K562 (cell line): Measurements from ENCODE around the gene TTC24. TPM values are rescaled to one million over a fixed set of nuclear protein-coding genes. Genes with fewer than 3 reads are reported as not detected.

Source experiments
- CC2D1A ChIP-seq: fragments of 450-650 bp; IDR thresholded peaks from 2 replicates; pipeline ENCODE4 v1.6.1; 2017; ENCODE audit warnings: mild to moderate bottlenecking
- CHCHD3 ChIP-seq: fragments of 250-450 bp; sonication (Bioruptor Pico); IDR thresholded peaks from 2 replicates; pipeline ENCODE4 v2.1.2; 2022; ENCODE audit warnings: mild to moderate bottlenecking
- ELF4 ChIP-seq: fragments of 450-650 bp; formaldehyde crosslinking; IDR thresholded peaks from 2 replicates; pipeline ENCODE4 v1.4.0; 2022; ENCODE audit warnings: missing genetic modification characterization
- ETV5 ChIP-seq: sonication (generic); formaldehyde crosslinking; IDR thresholded peaks from 2 replicates; pipeline ENCODE4 v1.4.0; 2020; ENCODE audit warnings: low read depth, mild to moderate bottlenecking, missing genetic modification reagents
- GABPA ChIP-seq: fragments of 200-800 bp; sonication (Bioruptor generic); conservative IDR thresholded peaks from 2 replicates; pipeline ENCODE4 v1.6.1; 2016; ENCODE audit warnings: low read depth, missing genetic modification characterization, missing compliant biosample characterization
- GTF2F1 ChIP-seq: IDR thresholded peaks from 2 replicates; pipeline ENCODE4 v1.6.1; 2011; ENCODE audit warnings: low read depth, low read length, improper control_type of control experiment
- HDAC1 ChIP-seq, 2 experiments: fragments of 450-650 bp; IDR thresholded peaks; 2 replicates each; pipeline ENCODE4 v1.6.1; 2016 to 2017; ENCODE audit warnings: inconsistent platforms in 1 of 2, mild to moderate bottlenecking in 1 of 2, moderate library complexity in 1 of 2
- HMG20B ChIP-seq: fragments of 250-450 bp; sonication (Bioruptor Pico); IDR thresholded peaks from 2 replicates; pipeline ENCODE4 v1.5.0; 2021; ENCODE audit warnings: mild to moderate bottlenecking
- HOXB6 ChIP-seq: fragments of 250-450 bp; sonication (Bioruptor Pico); IDR thresholded peaks from 2 replicates; pipeline ENCODE4 v1.5.1; 2022; ENCODE audit warnings: mild to moderate bottlenecking, borderline replicate concordance
- POLR2B ChIP-seq: fragments of 450-650 bp; IDR thresholded peaks from 2 replicates; pipeline ENCODE4 v1.6.1; 2018; ENCODE audit warnings: low read depth; ENCODE audit not compliant: partially characterized antibody
- POLR2H ChIP-seq: IDR thresholded peaks from 2 replicates; pipeline ENCODE4 v1.6.1; 2016; ENCODE audit warnings: missing genetic modification characterization, low read depth, mild to moderate bottlenecking, control low read depth, missing compliant biosample characterization, moderate library complexity
- SMARCC2 ChIP-seq: fragments of 450-650 bp; IDR thresholded peaks from 2 replicates; pipeline ENCODE4 v1.6.1; 2017; ENCODE audit warnings: antibody characterized with exemption, moderate library complexity, mild to moderate bottlenecking, low read depth
- ZKSCAN8 ChIP-seq: fragments of 200-800 bp; sonication (Bioruptor generic); IDR thresholded peaks from 2 replicates; pipeline ENCODE4 v1.6.1; 2016; ENCODE audit warnings: missing genetic modification characterization, missing compliant biosample characterization
- polyA plus RNA-seq, 8 experiments: library from polyadenylated mRNA; depleted of rRNA in 4 of 8; stranded (reverse) in 5 of 8; unstranded in 3 of 8; fragments of >200 nt; fragmentation: Nextera tagmentation in 2 of 8; fragmentation: Illumina TruSeq in 1 of 8; extraction: Ambion mirVana in 2 of 8; extraction: Trizol in 1 of 8; gene quantifications; 2 replicates each; pipeline versions ENCODE4 v1.2.1 to v1.2.3, GENCODE V29; 2011 to 2014; ENCODE audit warnings: inconsistent platforms in 1 of 8, missing spikeins in 1 of 8
- total RNA-seq, 7 experiments: library from RNA; depleted of rRNA in 6 of 7; stranded (reverse); fragments of >200 nt in 6 of 7; fragmentation: Illumina TruSeq in 2 of 7; extraction: Trizol in 2 of 7; gene quantifications; 2 replicates each; pipeline versions ENCODE4 v1.2.1 to v1.2.3, GENCODE V29; 2011 to 2021; ENCODE audit warnings: low replicate concordance in 1 of 7
- TF ChIP-seq, protein P1 (sequence below): sonication (generic); IDR thresholded peaks from 2 replicates; pipeline ENCODE4 v1.6.1; 2016
- TF ChIP-seq, protein P2 (sequence below): fragments of 250-450 bp; sonication (Bioruptor Pico); IDR thresholded peaks from 2 replicates; pipeline ENCODE4 v1.5.0; 2020; ENCODE audit warnings: mild to moderate bottlenecking, borderline replicate concordance
- TF ChIP-seq, protein P3 (sequence below): fragments of 250-450 bp; sonication (Bioruptor Pico); IDR thresholded peaks from 2 replicates; pipeline ENCODE4 v1.5.0; 2022; ENCODE audit warnings: mild to moderate bottlenecking
- TF ChIP-seq, protein P4 (sequence below): IDR thresholded peaks from 2 replicates; pipeline ENCODE4 v1.6.1; 2014; ENCODE audit warnings: antibody characterized with exemption
- TF ChIP-seq, protein P5 (sequence below): sonication (generic); formaldehyde crosslinking; IDR thresholded peaks from 2 replicates; pipeline ENCODE4 v1.8.0; 2022; ENCODE audit warnings: missing genetic modification reagents, mild to moderate bottlenecking, borderline replicate concordance
- TF ChIP-seq, protein P6 (sequence below): fragments of 450-650 bp; IDR thresholded peaks from 2 replicates; pipeline ENCODE4 v1.6.1; 2016; ENCODE audit warnings: low read depth, mild to moderate bottlenecking, moderate library complexity

The TTC24 gene
- total and polyA plus RNA-seq, 9 of the 15 experiments (the other 6 are each of a cell fraction or from before 2014, with no cell fraction given), result not detected

DNA sequence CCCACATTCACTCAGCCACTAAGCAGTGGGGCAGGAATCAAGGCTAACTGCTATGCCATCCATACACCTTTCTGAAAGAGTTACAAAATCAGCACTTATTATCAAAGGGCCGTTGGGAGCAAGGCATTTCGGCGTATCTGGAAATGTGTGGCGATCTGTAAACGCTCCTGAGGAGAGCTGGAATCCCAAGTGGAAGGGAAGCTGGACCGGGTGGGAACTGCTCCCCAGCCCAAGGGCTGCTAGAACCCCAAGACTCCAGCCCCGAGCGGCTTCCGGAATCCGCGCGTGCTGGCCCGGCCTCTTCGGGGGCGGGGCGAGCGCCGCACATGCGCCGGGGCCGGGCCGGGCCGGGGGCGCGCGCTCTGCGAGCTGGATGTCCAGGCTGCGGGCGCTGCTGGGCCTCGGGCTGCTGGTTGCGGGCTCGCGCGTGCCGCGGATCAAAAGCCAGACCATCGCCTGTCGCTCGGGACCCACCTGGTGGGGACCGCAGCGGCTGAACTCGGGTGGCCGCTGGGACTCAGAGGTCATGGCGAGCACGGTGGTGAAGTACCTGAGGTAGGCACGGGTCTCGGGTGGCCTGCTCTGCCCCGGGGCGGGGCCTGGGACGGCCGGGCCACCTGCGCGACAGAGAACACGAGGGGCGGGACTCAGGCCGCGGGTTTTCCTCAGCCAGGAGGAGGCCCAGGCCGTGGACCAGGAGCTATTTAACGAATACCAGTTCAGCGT lies 12.1 kb downstream of the TTC24 start, which contains the start of gene NAXE (continued):
- TF ChIP-seq, protein P1, sequence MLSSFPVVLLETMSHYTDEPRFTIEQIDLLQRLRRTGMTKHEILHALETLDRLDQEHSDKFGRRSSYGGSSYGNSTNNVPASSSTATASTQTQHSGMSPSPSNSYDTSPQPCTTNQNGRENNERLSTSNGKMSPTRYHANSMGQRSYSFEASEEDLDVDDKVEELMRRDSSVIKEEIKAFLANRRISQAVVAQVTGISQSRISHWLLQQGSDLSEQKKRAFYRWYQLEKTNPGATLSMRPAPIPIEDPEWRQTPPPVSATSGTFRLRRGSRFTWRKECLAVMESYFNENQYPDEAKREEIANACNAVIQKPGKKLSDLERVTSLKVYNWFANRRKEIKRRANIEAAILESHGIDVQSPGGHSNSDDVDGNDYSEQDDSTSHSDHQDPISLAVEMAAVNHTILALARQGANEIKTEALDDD, result no peak
- TF ChIP-seq HDAC1 (IDR thresholded peaks at IDR 0.05), result peak in 1 of 2 experiments; percentile 54; a peak in 1 of 4 replicates
- no peak for TF ChIP-seq CHCHD3
- TF ChIP-seq POLR2H, result peak; percentile 80
- TF ChIP-seq ELF4 (CRISPR knock-in tag), result 0 out of 2 replicates have a peak, but pooled peaks have one; percentile 4
- TF ChIP-seq, protein P2, sequence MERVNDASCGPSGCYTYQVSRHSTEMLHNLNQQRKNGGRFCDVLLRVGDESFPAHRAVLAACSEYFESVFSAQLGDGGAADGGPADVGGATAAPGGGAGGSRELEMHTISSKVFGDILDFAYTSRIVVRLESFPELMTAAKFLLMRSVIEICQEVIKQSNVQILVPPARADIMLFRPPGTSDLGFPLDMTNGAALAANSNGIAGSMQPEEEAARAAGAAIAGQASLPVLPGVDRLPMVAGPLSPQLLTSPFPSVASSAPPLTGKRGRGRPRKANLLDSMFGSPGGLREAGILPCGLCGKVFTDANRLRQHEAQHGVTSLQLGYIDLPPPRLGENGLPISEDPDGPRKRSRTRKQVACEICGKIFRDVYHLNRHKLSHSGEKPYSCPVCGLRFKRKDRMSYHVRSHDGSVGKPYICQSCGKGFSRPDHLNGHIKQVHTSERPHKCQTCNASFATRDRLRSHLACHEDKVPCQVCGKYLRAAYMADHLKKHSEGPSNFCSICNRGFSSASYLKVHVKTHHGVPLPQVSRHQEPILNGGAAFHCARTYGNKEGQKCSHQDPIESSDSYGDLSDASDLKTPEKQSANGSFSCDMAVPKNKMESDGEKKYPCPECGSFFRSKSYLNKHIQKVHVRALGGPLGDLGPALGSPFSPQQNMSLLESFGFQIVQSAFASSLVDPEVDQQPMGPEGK (CRISPR knock-in tag), result no peak
- TF ChIP-seq, protein P3, sequence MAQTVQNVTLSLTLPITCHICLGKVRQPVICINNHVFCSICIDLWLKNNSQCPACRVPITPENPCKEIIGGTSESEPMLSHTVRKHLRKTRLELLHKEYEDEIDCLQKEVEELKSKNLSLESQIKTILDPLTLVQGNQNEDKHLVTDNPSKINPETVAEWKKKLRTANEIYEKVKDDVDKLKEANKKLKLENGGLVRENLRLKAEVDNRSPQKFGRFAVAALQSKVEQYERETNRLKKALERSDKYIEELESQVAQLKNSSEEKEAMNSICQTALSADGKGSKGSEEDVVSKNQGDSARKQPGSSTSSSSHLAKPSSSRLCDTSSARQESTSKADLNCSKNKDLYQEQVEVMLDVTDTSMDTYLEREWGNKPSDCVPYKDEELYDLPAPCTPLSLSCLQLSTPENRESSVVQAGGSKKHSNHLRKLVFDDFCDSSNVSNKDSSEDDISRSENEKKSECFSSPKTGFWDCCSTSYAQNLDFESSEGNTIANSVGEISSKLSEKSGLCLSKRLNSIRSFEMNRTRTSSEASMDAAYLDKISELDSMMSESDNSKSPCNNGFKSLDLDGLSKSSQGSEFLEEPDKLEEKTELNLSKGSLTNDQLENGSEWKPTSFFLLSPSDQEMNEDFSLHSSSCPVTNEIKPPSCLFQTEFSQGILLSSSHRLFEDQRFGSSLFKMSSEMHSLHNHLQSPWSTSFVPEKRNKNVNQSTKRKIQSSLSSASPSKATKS (CRISPR knock-in tag), result no peak
- TF ChIP-seq, protein P4, sequence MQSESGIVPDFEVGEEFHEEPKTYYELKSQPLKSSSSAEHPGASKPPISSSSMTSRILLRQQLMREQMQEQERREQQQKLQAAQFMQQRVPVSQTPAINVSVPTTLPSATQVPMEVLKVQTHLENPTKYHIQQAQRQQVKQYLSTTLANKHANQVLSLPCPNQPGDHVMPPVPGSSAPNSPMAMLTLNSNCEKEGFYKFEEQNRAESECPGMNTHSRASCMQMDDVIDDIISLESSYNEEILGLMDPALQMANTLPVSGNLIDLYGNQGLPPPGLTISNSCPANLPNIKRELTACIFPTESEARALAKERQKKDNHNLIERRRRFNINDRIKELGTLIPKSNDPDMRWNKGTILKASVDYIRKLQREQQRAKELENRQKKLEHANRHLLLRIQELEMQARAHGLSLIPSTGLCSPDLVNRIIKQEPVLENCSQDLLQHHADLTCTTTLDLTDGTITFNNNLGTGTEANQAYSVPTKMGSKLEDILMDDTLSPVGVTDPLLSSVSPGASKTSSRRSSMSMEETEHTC, result 0 out of 2 replicates have a peak, but pooled peaks have one; percentile 29
- TF ChIP-seq ZKSCAN8, result no peak
- TF ChIP-seq GTF2F1, result 0 out of 2 replicates have a peak, but pooled peaks have one; percentile 55
- TF ChIP-seq CC2D1A, result no peak
- no peak for TF ChIP-seq HMG20B (CRISPR knock-in tag)
- TF ChIP-seq, protein P5, sequence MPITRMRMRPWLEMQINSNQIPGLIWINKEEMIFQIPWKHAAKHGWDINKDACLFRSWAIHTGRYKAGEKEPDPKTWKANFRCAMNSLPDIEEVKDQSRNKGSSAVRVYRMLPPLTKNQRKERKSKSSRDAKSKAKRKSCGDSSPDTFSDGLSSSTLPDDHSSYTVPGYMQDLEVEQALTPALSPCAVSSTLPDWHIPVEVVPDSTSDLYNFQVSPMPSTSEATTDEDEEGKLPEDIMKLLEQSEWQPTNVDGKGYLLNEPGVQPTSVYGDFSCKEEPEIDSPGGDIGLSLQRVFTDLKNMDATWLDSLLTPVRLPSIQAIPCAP (CRISPR knock-in tag), result no peak
- TF ChIP-seq, protein P6, sequence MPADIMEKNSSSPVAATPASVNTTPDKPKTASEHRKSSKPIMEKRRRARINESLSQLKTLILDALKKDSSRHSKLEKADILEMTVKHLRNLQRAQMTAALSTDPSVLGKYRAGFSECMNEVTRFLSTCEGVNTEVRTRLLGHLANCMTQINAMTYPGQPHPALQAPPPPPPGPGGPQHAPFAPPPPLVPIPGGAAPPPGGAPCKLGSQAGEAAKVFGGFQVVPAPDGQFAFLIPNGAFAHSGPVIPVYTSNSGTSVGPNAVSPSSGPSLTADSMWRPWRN, result no peak
- no peak for TF ChIP-seq HOXB6 (CRISPR knock-in tag)
- TF ChIP-seq ETV5, result peak; percentile 75; the same call in 1 of the 2 replicates
- TF ChIP-seq POLR2B, result peak; percentile 90
- TF ChIP-seq GABPA (tag), result peak; percentile 68; the same call in 1 of the 2 replicates
- TF ChIP-seq SMARCC2, result no peak
